HFFc6 (cell line): ENCODE measurements around the gene IRF1. TPM values are rescaled to one million over a fixed set of nuclear protein-coding genes. Genes with fewer than 3 reads are reported as not detected.

Experiments used
- DNase-seq: peaks from one replicate; pipeline ENCODE4 v3.0.0-alpha.2; 2018
- H3K27ac Mint-ChIP-seq: 2 replicates; pipeline ENCODE4 v1.8.0; 2020; ENCODE audit warnings: mild to moderate bottlenecking, mixed read lengths
- H3K27me3 Mint-ChIP-seq: 2 replicates; pipeline ENCODE4 v1.8.0; 2021; ENCODE audit warnings: mild to moderate bottlenecking, moderate library complexity, mixed read lengths; ENCODE audit not compliant: insufficient read depth
- H3K36me3 Mint-ChIP-seq: 2 replicates; pipeline ENCODE4 v1.8.0; 2021; ENCODE audit warnings: low read depth, mixed read lengths
- H3K4me1 Mint-ChIP-seq: 2 replicates; pipeline ENCODE4 v1.8.0; 2020; ENCODE audit warnings: low read depth, mixed read lengths
- H3K4me3 Mint-ChIP-seq: 2 replicates; pipeline ENCODE4 v1.8.0; 2020; ENCODE audit warnings: mild to moderate bottlenecking, moderate library complexity, mixed read lengths
- H3K9me3 Mint-ChIP-seq: 2 replicates; pipeline ENCODE4 v1.8.0; 2020; ENCODE audit warnings: mild to moderate bottlenecking, mixed read lengths
- total RNA-seq, 6 experiments: library from RNA; stranded (reverse); fragmentation: NEBNext Ultra II Directional; extraction: Animal tissue kit (Norgen Biotek cat#: 25700); gene quantifications; 2 replicates in 1 of 6; 3 replicates in 5 of 6; pipeline ENCODE4 v1.2.3, GENCODE V29; 2021
- TF ChIP-seq, protein P1 (sequence below): fragments of 200-600 bp; sonication (generic); IDR thresholded peaks from 2 replicates; pipeline ENCODE4 v1.5.0; 2021; ENCODE audit warnings: antibody characterized with exemption, mild to moderate bottlenecking

IRF1 gene
- total RNA-seq, 6 experiments from 2014 or later: 9.8 to 19.7 (median 17.3) TPM

DNA sequence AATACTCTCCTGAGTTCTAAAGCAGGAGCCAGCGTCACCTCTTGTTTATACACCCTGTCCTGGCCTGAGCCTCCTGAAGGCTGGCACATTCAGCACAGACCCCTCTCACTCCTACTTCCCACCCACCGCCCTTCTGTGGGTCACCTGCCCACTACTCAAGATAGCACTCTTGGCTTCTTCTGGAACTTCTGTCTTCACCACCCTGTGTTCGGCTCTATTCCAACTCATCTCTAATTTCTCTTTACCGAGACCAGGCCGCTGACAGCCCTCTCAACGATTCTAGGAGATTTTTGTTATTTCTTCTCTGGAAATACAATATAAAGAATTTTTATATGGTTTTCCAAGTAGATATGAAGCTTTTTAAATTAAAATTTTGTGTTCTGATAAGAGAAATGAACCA, 57.4 kb downstream of the IRF1 start:
- Mint-ChIP-seq H3K27me3 (no peaks in the 10 kb centered on the region), H3K27ac (no peak overlapping the region), H3K36me3 (no peaks in the 10 kb centered on the region)

DNA sequence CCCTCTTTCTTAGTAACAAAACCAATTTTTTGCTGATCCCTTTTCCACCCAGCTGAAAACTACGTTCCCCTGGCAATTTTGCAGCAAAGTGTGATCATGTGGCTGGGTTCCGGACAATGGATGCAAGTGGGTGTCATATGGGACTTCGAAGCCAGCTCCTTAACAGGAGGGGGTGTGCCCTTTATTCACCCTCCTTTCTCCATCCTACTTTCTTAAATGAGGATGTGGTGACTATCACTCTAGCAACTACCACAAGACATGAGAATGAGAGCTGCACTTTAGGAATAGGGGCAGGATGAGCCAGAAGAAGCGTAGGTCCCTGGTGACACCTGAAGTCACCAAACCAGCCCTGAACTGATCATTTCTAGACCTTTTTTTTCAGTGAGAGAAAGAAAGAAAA, 58.9 kb downstream of the IRF1 start:
- TF ChIP-seq, protein P1, sequence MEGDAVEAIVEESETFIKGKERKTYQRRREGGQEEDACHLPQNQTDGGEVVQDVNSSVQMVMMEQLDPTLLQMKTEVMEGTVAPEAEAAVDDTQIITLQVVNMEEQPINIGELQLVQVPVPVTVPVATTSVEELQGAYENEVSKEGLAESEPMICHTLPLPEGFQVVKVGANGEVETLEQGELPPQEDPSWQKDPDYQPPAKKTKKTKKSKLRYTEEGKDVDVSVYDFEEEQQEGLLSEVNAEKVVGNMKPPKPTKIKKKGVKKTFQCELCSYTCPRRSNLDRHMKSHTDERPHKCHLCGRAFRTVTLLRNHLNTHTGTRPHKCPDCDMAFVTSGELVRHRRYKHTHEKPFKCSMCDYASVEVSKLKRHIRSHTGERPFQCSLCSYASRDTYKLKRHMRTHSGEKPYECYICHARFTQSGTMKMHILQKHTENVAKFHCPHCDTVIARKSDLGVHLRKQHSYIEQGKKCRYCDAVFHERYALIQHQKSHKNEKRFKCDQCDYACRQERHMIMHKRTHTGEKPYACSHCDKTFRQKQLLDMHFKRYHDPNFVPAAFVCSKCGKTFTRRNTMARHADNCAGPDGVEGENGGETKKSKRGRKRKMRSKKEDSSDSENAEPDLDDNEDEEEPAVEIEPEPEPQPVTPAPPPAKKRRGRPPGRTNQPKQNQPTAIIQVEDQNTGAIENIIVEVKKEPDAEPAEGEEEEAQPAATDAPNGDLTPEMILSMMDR: no peak
- no peak for DNase-seq
- Mint-ChIP-seq H3K9me3 (no peaks in the 10 kb centered on the region), H3K27me3 (no peaks in the 10 kb centered on the region), H3K4me3 (no peak overlapping the region), H3K4me1 (peaks cover 62% of the 10 kb centered on the region), H3K36me3 (no peaks in the 10 kb centered on the region), H3K27ac (no peak overlapping the region)

More for the DNA sequence above, 57.4 kb downstream of the IRF1 start:
- DNase-seq: no peak
- Mint-ChIP-seq H3K4me1 (peaks cover 62% of the 10 kb centered on the region), H3K4me3 (no peak overlapping the region), H3K9me3 (no peaks in the 10 kb centered on the region)
- TF ChIP-seq, protein P1: no peak

Other genes with a start within 250 kb of the IRF1 start
- 10 to 100 TPM in 4 of 6 experiments, 1 to 10 TPM in 2; 2.5 to 26.4 (median 23.7) TPM for gene PDLIM4, start 233.1 kb downstream of the IRF1 start, total RNA-seq
- 10 to 100 TPM; 10.8 to 12.6 (median 11.4) TPM for gene SLC22A4, start 196.4 kb downstream of the IRF1 start, total RNA-seq
- 1 to 10 TPM; 3.8 to 5.6 (median 4.9) TPM for gene SLC22A5, start 121.1 kb downstream of the IRF1 start, total RNA-seq
- gene IL5, start 52.7 kb upstream of the IRF1 start, total RNA-seq: not detected
- 10 to 100 TPM; 11.6 to 27.7 (median 12.8) TPM for gene RAD50, start 66.2 kb upstream of the IRF1 start, total RNA-seq
- gene IL13, start 167.4 kb upstream of the IRF1 start, total RNA-seq: not detected
- not detected for gene IL4, start 183.2 kb upstream of the IRF1 start, total RNA-seq
- gene KIF3A, start 246.8 kb upstream of the IRF1 start, total RNA-seq: 10 to 100 TPM; 12.9 to 15.4 (median 14.9) TPM